CD4-positive, alpha-beta T cell treated with Interleukin-17A for 4 hours (primary cell): Measurements from ENCODE around the gene INPP4B.

ENCODE experiments used
- DNase-seq: peaks from one replicate; pipeline ENCODE4 v3.0.0-alpha.2; 2020; ENCODE audit warnings: mixed read lengths

Gene INPP4B

DNA sequence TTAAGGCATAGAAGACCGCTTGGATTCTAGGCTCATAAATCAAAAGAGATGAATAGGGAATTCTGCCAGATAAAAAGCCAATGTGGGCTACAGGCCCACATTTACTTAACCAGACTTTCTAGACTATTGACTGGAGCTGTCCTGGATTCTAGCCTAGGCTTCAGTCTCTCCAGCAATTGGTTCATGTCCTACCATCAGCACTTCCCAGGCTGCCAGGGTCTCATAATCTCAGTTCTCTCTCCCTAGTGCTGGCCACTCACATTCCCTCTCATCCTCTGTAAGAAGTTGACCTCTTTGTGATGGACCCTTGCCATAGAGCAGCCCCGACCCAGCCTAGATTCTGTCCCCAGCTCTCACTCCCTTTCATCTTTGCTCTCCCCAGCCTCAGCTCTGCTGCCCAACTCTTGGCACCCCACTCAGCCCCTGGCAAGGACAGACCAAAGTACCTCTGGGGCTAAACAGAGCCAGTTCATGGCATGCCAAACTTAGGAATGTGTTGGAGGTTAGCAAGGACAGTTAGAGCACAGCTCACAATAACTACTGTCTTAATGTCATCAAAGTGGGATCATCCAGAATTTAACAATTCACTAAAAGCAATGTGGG lies 396.2 kb downstream of the INPP4B start:
- DNase-seq = no peak

- DNase-seq = no peak
Measured at GRCh38 chr4:142447009-142447408, 399.1 kb downstream of the INPP4B start.

DNA sequence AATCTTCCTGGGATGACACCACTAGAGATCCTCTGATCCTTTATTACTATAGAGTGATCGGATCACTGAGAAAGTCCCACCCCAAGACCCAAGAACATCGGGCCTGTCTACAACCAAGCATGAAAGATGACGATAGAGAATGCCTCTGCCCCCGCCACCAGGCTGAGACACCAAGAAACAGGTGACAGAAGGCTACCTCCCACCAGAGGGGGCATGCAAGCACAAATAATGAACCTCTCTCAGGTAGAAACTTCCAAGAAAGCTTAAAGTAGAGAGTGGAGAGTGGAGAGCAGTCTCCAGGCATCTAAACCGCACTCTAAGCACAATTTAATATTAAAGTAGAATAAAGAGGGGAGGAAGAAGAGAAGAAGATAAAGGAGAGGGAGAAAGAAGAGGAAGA lies 402.6 kb downstream of the INPP4B start:
- DNase-seq = no peak

- DNase-seq = no peak
Measured at GRCh38 chr4:142440093-142440492, 406.0 kb downstream of the INPP4B start.

GRCh38 chr4:142435599-142436235 lies 410.4 kb downstream of the INPP4B start:
- DNase-seq = no peak

DNA sequence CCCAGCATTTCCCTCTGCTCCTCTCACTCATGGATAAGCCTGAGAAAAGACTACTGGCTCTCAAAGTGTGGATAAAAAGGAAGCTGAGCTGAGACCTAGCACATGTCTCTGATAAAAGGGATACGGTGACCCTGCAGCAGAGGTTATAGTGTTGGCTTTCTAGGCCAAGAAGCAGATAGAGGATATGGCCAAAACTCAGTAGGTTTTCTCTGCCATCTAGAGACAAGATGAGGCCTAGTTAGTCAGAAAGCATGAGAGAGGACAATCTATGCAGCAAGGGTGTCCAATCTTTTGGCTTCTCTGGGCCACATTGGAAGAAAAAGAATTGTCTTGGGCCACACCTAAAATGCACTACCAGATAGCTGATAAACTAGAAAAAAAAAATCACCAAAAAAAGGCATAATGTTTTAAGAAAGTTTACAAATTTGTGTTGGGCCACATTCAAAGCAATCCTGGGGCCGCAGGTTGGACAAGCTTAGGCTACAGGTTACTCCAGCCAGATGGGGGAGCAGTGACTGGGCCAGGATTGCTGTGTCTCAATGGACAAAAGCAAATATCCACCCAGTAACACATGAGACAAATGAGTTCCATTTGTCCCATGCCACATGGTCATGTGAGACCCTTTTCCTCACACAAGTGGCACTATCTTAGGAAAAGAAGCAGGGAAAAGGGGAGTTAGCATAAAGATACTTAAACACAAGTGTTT lies 411.4 kb downstream of the INPP4B start:
- DNase-seq = no peak

DNA sequence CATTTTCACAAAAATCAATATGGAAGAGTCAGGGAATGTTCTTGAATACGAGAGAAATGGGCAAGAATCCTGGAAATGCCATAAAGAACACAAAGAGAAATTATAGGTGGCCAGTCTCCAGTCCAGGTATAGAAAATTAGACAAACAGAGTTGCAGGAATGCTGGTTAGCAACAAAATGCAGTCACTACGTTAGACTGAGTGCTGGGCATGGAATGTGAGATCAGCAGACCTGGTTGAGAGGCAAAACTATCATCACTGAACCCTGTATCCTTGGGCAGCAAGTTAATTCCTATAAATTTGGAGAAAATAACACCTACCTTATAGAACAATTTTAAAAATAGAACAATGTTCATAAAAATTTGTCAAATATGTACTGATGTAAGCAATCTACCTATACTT lies 417.4 kb downstream of the INPP4B start:
- no peak for DNase-seq

GRCh38 chr4:142427456-142427855 lies 418.6 kb downstream of the INPP4B start:
- no peak for DNase-seq

DNA sequence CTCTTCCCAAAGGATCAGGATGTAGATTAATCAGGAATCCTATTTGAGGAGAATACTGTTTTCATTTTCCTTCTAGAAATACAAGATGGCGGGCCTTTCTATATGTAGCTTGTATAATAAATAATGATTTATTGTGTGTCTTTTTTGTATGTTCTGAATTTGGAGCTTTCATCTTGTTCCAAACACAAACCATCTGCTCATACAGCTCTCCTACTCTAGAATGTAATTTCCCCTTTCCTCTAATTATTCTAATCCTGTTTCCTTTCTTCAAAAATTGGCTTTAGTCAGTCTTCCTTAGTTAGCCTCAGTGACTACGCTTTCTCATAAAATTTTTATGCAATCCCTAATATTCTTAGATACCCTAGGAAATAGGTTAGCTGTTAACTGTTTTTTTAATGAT lies 422.2 kb downstream of the INPP4B start:
- no peak for DNase-seq

DNA sequence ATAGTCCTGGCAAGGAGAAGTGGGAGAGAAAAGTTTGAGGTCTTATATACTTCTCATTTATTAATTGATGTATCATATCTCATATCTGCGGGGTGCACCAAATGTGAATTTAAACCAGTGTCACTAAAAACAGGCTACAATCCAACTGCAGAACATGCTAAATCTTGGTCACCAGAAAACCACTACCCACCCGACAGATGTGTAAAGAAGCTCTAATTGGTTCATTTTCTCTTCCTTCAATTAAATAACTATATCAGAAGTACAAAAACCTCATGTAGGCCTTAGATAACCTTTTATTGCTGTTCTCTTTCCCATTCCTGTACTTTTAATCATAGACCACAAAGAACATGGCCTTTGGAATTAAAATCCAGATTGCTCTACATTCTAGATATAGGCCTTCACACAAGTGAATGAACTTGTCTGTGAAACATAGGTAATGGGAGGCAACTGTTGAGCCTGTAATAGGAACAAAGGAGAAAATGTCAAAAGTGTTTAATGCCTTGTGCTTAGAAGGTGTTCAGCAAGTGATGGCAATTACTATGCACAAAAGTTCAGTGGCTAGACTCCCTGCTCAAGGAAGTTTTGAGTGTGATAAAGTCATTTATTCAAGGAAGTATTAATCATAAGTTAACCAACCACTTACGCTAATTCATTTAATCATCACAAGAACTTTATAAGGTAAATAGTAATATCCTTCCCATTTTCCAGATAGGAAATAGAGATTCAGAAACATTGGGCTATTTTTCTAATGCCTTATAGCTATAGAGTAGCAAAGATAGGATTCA lies 425.6 kb downstream of the INPP4B start:
- no peak for DNase-seq

GRCh38 chr4:142419712-142420111 lies 426.4 kb downstream of the INPP4B start:
- no peak for DNase-seq

DNA sequence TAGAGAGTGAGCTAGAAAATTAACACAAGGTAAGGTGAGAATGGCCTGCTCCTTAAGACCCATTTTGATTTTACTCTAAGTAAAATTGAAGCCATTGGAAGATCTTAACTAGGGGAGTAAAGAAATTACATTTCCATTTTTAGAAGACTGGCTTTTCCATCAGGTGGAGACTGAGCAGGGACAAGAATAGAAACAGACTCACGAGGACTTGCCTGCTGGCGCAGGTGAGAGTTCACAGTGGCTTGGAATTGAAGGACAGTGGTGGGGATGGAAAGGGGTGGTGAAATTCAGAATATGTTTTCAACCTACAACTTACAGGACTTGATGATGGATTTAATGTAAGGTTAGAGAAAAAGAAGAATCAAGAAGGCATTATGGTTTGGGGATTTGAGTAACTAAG lies 427.4 kb downstream of the INPP4B start:
- DNase-seq = no peak

DNA sequence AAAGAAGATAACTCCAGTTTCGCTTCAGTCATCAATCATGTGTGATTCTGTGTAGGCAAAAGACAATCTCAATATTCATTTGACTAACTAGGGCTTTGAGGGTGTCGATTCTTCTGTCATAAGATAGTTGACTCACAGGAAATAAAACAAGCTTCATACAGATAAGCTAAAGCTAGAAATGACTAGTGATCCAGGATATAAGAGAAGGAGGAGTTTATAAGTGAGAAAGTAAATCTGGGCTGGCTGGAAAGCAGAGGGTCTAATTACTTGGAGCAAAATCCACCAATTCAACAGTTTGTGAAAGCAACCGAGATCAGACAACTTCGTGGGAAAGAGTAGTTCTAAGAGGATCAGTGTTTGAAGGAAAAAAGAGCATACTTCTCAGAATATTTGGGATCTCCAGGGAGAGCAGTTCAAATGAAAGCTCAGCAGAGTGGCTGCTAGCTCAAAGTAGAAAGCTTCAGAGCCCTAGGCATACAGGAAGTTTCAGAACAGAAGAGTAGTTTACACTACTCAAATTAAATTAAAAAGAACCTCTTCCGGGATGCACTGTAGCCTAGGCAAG lies 429.3 kb downstream of the INPP4B start:
- peak; percentile 32 for DNase-seq

GRCh38 chr4:142416121-142416520 lies 430.0 kb downstream of the INPP4B start:
- no peak for DNase-seq

DNA sequence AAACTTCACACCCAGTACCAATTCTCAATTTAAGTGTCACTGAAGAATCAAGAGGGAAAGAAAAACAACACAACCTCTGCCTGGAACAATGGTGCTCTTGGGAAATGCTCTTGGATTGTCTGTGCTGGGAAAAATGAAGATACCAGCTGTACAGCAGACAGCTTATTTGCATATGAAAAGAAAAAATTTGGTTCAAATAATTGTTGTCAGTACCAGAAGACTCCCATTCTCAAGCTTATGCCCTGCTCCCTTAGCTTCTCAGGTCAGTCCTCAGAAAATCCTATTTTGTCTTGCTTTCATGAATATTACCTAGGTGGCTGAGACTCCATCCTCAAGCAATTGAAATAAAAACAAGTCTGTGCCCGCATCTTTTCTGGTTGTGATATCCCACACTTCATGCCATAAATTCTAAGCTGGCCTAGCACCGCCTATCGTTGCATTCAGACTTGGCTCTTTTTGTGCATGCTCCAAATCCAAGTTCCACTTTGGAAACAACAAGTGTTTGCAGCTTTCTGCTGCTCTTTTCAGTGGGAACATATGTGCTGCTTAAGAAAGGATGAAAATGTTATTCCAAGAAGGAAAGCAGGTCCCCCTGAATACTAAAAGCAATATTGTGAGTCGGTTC lies 431.6 kb downstream of the INPP4B start:
- DNase-seq = no peak

GRCh38 chr4:142413485-142413884 lies 432.6 kb downstream of the INPP4B start:
- no peak for DNase-seq

DNA sequence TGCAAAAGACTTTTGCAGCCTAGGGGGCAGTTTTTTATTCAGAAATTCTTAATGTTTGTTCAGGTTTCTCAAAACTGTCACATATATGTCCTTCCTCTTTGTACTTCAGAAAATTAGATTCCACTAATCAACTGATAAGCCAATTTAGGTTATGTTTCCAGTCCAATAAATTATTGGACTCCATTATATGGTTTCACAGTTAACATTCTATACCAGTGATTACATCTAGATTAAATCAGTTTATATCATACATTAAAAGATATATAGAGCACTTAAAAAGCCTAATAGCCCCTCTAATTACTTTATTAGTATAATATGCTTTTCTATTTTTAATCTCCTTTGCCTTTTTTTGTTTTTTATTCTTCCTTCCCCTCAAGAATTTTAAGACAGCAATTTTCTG lies 434.1 kb downstream of the INPP4B start:
- no peak for DNase-seq

GRCh38 chr4:142408003-142408441 lies 438.1 kb downstream of the INPP4B start:
- no peak for DNase-seq

GRCh38 chr4:142407596-142407995 lies 438.5 kb downstream of the INPP4B start:
- no peak for DNase-seq

DNA sequence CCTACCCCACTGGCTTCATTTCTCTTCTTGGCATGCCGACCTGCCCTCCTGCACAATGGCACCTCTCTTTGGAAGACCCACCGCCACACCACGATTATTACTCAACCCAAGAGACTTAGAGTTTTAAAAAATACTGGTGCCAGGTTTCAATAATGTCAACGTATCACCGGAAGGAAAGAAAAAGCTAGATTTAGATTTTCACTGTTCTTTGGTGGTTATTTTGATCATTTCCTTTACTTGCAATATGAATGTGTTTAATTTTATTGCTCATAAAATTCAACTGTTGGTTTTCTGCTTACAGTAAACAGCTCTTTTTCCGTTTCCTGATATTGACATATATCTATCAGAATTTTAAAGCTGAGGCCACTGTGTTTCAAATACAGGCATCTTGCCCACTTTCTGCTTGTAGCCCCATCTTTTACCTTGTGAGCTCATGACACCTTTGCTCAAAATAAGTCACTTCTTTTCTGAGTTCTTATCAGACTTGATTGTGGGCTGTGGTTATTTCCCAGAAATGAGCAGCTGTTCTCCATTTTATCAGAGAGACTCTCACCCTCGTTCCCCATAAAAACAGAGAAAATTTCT lies 439.1 kb downstream of the INPP4B start:
- peak; percentile 45 for DNase-seq

GRCh38 chr4:142406499-142406835 lies 439.6 kb downstream of the INPP4B start:
- no peak for DNase-seq
